HG02885 (cell line): ENCODE results near the gene PSMB2.

ENCODE experiments used
- ATAC-seq: cut with Tn5 transposase; IDR thresholded peaks from one replicate; pipeline ENCODE4 v1.9.1; 2021; ENCODE audit warnings: mild to moderate bottlenecking; ENCODE audit not compliant: unreplicated experiment, poor library complexity

Gene PSMB2

DNA sequence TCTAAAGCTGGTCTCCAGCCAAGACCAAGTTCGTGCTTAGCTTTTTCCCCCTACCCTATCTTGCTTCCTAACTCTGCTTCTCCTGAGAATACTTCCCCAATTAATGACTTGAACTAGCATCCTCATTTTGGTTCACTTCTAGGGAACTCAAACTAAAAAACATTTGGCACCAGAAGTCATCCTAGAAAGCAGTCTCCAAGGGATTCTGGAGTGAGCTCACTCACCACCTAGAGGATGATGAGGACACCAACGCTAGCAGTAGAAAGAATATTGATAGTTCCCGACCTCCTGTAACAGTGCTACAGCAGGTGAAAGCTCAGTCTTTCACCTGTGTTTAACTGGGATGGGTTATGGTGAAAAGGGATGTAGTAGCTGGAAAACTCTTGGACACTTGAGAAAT lies 4.7 kb upstream of the PSMB2 start:
- no peak for ATAC-seq

DNA sequence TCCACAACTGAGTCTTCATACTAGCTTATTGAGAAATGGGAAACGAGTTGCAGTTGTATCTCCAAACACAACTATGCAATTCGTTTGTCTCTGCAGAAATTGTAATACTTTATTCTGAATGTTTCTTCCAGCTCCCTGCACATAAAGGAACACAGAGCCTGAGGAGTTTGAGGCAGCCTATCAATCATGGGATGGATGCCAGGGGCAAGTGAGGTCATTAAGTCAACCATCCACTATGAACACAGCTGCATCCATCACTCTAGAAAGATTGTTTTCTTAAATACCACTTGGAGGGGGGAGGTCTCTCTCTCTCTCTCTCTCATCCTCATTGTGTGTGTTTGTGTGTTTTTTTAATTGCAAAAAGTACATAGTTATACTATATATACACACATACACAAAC lies 2.9 kb upstream of the PSMB2 start:
- ATAC-seq, result no peak

DNA sequence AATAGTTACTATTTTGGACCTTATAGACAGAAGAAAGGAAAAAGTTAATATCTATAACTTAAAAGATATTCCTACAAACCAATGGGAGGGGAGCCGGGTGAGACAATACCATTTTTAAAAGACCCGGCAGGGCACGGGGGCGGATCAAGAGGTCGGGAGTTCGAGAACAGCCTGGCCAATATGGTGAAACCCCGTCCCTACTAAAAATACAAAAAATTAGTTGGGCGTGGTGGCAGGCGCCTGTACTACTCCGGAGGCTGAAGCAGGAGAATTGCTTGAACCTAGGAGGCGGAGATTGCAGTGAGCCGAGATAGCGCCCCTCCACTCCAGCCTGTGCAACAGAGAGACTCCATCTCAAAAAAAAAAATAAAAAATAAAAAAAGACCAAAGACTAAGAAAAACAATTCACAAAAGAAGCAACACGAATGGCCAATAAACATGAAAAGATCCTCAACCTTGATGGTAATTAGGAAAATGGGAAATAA lies 1.2 kb upstream of the PSMB2 start:
- ATAC-seq, result no peak

- ATAC-seq, result no peak
Observed at GRCh38 chr1:35640380-35641232, 720 bp downstream of the PSMB2 start.

- ATAC-seq, result no peak
Observed at GRCh38 chr1:35637401-35637809, 3.9 kb downstream of the PSMB2 start.

DNA sequence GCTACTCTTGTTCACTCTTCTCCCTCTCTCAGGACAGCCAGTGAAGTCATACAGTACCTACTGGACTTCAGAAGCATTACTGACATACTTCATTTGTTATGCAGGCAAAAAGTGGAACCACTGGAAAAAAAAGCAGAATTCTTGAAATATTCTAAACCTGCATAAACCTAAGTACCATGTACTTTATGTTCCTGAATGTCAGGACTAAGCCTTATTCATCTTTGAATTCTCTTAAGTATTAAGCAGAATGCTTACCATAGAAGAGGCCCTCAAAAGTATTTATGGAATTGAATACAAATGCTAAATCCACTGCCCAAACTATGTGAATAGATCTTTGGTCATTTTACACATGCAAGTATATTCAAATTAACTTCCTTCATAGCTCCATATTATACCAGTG lies 7.8 kb downstream of the PSMB2 start:
- no peak for ATAC-seq

DNA sequence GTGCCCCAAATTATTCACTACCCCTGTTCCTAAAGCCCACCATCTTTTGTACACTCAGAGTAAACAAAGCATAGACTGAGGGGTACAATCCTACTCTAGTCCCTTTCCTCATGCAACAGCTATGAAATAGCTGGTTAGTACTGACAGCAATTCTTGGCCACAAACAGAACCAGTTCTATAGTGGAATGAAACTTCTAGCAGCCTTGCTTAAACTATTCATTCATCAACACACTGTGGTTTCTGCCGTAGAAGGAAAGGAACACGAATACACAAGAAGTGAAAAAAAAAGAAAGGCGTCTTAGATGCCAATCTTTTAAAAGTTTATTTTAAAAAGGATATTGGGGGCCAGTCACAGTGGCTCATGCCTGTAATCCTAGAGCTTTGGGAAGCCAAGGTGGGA lies 9.9 kb downstream of the PSMB2 start:
- no peak for ATAC-seq

DNA sequence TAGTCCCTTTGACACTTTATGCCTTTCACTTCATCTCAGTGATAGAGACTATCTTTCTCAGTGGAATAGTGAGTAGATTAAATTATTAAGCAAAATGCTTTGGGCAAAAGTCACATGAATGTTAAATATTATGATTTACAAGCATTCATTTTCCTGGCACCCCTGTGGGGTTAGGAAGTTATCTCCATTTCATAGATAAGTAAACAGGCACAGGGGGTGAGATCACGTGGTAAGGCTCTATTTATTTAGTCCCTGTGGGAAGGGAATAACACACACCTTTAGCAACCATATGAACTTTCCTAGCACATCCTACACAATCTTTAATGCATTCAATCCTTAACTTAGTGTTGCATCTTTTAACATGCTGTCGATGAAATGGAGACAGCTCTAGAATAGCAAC lies 12.3 kb downstream of the PSMB2 start:
- ATAC-seq, result no peak

- ATAC-seq, result no peak
Observed at GRCh38 chr1:35623832-35624231, 17.5 kb downstream of the PSMB2 start.

- ATAC-seq, result no peak
Observed at GRCh38 chr1:35622510-35623178, 18.7 kb downstream of the PSMB2 start.

GRCh38 chr1:35619237-35620121 lies 21.8 kb downstream of the PSMB2 start:
- no peak for ATAC-seq

- no peak for ATAC-seq
Observed at GRCh38 chr1:35615440-35615839, 25.9 kb downstream of the PSMB2 start.

- ATAC-seq, result no peak
Observed at GRCh38 chr1:35611655-35612054, 29.7 kb downstream of the PSMB2 start.

- ATAC-seq, result no peak
Observed at GRCh38 chr1:35605867-35606182, 35.5 kb downstream of the PSMB2 start.

- ATAC-seq, result no peak
Observed at GRCh38 chr1:35605071-35605866, 36.1 kb downstream of the PSMB2 start.

DNA sequence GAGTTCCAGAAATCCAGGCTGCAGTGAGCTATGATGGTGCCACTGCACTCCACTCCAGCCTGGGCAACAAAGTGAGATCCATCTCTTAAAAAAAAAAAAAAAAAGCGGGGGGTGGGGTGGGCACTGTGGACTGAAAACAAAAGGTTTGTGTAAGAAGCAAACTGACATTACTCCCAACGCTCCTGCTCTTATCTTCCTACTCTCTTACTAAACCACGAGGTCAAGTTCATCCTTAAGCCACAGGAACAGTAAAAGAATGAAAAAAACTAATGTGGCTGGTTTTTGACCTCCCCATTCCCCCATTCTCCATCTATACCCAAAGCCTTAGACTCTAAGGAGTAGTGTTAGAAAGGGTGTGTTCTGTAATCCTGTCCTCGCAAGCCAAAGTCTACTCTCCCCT lies 37.4 kb downstream of the PSMB2 start:
- ATAC-seq, result no peak

DNA sequence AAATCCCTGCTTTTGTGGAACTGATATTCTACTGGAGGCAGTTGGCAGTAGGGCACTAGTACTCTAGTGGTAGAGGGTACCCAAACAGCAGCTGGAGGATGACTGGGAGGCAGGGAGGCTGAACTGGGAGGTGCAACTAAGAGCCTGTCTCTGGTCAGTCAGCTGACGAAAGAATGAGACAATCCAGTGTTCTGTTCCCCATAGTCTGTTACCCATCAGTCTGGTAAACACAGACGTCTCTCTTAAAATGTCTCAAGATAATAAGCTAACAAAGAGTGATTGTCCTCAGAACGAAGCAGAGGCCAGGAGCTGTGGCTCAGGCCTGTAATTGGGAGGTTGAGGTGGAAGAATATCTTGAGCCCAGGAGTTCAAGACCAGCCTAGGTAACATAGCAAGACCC lies 37.9 kb downstream of the PSMB2 start:
- ATAC-seq, result no peak

DNA sequence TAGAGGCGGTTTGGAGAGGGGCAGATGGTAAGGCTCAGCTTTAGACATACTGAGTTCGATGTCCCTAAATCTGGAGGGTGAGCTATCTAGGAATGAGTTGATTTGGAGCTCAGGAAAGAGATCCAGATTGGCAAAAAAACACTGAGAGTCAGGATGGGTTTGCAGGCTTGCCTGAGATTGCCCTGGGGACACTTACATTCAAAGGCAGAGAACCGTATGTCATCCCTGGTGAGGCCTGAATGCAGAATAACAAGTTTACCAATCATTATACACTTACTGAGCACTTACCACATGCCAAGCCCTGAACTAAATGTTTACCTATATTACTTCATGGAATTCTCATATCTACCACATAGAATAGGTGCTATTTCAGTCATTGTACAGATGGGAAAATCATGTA lies 40.7 kb downstream of the PSMB2 start:
- ATAC-seq, result no peak

DNA sequence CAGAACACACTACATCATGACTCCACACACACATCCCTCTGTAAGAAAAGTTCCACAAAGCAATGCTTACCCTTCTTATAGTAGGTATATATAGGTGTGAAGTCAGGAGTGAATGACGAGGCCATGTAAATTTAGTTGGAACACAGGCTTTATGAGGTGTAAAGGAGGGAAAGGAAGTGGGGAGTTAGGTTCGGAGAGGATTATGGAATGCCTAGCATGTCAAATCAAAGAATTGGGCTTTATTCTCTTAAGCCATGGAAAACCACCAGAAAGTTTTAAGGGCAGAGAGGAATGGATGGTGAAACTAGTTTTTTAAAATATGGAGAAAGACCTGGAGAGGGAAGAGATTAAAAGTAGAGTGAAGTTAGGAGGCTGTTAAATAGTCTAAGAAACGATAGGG lies 41.9 kb downstream of the PSMB2 start:
- no peak for ATAC-seq

DNA sequence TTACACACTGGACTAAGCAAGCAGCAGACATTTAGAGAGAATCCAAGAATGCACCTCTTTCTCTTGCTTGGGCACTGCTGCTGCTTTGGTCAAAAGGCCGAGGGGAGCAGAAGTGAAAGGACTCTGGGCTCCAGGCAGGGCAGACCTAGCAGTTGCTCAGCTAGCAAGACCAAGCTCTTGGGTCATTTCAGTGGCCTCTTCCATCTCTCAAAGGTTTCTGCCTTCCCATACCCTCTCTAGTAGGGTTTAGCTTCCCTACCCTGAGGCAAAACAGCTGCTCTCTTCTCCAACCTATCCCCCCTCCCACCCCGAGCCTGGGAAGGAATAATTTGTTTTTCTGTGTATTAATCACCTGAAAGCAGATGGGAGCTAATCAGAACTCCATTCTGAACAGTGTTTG lies 42.4 kb downstream of the PSMB2 start:
- ATAC-seq, result no peak
